ENCODE data around the gene TTC17.
"Not testable (repeated sequence)": the region's sequence is repeated elsewhere in the genome, so short reads cannot be mapped to it uniquely, and the experiment has no call there.

The TTC17 gene

GRCh38 chr11:43477491-43477890 lies 118.8 kb downstream of the TTC17 start:
- not testable (repeated sequence) for FAIRE-seq

GRCh38 chr11:43486141-43486540 lies 127.4 kb downstream of the TTC17 start:
- no peak for FAIRE-seq

DNA sequence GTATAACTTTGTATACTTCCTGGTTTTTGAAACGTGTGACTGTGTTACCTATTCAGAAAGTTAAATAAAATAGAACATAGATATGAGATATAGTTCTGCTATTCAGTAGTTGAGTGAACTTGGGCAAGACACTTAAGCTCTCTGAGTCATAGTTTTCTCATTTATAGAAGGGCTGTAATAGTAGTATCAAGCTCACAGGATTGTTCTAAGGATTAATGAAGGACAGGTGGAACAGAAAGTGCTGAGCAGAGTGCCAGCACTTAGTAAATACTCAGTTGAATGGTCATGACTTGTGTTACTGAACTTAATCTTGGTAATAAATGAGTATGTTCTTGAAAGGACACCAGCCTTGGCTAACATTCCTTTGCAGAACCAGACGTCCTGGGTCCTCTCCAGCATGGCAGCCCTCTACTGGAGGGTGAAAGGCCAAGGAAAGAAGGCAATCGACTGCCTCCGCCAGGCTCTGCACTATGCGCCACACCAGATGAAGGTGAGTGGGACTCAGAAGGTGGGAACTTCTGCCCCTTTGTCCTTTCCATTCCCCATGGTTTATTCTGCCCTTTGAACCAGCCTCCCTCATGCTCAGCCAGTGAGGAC lies 131.2 kb downstream of the TTC17 start:
- no peak for FAIRE-seq

- FAIRE-seq: no peak
These were observed 134.0 kb downstream of the TTC17 start for GRCh38 chr11:43492701-43493100.

- no peak for FAIRE-seq
These were observed 134.7 kb downstream of the TTC17 start for GRCh38 chr11:43493431-43493830.

GRCh38 chr11:43497144-43497543 lies 138.4 kb downstream of the TTC17 start:
- no peak for FAIRE-seq

DNA sequence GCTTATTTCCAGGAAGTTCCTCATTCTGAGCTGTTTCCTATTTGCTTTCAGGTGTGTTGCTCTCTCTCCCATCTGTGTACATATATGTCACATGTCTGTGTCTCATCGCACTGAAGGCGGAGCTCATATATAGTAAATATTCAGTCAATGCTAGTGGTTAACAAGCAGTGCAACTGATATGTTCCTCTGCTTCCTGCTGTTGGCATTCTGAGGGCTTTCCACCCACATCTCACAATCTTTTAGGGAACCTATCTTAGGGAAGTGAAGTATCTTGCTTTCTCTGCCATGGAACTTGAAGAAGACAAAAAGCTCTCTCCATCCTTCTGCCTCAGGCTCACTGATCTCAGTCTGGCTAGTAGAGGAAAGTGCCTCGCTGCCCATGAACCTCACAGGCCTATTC lies 139.8 kb downstream of the TTC17 start:
- no peak for FAIRE-seq

DNA sequence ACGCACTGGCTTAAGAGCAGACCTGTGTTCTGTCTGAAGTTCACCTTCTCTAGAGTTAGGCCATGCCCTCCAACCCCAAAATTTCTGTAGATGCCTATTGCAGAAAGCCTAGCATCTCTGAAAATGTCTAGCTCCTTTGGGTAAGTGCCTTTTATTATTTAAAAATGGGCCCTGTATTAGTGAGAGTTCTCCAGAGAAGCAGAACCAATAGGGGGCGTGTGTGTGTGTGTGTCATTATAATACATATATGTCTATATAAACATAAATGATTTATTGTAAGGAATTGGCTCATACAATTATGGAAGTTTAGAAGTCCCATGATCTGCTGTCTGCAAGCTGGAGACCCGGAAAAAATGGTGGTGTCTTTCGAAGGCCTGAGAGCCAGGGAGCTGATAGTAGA lies 144.7 kb downstream of the TTC17 start:
- no peak for FAIRE-seq

GRCh38 chr11:43504316-43504950 lies 145.7 kb downstream of the TTC17 start:
- no peak for FAIRE-seq

- FAIRE-seq: no peak
These were observed 146.5 kb downstream of the TTC17 start for GRCh38 chr11:43505171-43505570.

DNA sequence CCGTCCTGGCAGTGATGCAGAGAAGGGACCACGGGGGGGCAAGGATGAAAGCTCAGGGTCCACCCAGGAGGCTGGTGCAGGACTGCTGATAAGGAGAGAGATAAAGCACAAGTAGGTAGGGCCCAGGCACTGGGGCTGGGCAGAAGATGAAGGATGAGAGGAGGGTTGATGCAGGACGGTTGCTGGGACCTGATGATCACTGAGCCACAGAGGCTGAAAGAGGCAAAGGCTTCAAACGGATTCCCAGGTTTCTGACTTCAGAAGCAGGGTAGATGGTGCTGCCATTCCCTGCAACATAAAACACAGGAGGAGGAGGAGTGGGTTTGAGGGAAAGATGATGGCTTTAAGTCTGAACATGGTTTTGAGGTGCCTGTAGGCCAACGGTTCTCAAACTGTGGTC lies 148.5 kb downstream of the TTC17 start:
- no peak for FAIRE-seq

DNA sequence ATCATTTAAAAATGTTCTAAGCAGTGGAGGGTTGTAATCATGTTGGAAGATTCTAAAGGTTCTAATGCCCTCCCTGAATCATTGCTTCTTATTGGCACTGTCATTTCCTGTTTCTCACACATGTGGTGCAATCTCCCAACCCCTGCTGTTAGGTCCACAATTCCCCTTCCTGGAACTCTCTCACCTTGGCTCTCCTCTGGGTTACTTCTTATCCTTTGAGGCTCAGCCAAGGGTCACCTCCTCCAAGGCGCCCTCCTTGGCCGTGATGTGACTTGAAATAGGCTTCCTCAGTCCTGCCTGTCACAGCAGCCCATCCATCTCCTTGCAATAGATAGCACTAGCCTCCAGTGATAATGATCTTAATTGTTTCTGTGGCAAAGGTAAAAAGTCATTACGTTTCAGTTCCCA lies 149.8 kb downstream of the TTC17 start:
- FAIRE-seq: no peak

GRCh38 chr11:43511959-43512358 lies 153.2 kb downstream of the TTC17 start:
- no peak for FAIRE-seq

DNA sequence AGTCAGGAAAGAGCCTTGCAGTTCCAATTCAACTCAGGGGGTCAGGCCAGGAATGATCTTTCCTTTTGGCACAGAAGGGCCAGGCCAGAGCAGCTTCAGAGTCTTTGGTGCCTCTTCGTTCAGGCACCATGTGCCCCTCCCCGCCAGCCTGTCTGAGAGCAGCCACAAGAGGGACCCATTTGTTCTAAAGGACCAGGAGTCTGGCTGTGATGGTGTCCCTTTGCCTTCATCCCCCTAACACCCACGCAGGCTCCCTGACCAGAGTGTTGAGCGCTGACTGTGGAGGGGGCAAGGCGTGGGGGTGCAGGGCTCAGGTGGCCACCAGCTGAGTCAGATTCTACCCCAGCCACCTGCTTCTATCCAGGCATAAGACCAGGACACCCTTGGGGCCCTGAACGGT lies 156.4 kb downstream of the TTC17 start:
- FAIRE-seq: no peak

- FAIRE-seq: no peak
These were observed 157.7 kb downstream of the TTC17 start for GRCh38 chr11:43516316-43516850.

GRCh38 chr11:43517518-43517917 lies 158.8 kb downstream of the TTC17 start:
- no peak for FAIRE-seq

DNA sequence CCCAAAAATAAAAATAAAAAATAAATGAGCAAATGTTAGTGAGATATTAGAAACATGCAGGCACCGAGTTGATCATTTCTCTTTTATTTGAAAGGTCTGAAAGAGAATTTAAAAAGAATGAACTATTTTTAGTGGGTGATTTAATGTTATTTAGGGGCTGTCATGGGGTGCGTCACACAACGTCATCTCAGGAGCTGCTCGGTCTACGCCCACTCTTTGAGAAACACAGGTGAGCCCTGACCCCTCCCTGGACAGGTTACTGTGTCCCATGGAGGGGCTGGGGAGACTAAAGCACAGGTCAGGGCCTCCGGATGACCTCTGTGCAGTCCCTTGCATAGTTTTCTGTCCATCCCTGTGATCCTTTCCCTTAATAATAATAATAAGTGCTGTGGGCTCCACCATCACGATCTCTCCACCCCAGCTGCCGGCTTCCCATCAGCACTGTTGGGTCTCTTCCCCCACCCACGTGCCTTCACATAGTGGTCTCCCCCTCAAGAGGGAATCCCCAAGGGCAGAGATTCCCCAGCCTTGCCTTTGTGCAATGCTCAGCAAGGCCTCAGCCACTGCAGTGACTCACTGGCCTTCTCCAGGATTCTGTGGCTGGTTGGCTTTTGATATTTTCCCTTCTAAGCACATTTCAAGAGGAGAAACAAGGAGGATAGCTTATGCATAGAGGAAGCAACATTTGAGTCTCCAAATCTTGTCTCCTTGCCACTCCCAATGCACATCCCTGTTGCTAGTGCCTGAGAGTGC lies 159.9 kb downstream of the TTC17 start:
- FAIRE-seq: no peak

- FAIRE-seq: no peak
These were observed 162.8 kb downstream of the TTC17 start for GRCh38 chr11:43521471-43521870.

- FAIRE-seq: peak; percentile 48
These were observed 164.9 kb downstream of the TTC17 start for GRCh38 chr11:43523632-43524031.

DNA sequence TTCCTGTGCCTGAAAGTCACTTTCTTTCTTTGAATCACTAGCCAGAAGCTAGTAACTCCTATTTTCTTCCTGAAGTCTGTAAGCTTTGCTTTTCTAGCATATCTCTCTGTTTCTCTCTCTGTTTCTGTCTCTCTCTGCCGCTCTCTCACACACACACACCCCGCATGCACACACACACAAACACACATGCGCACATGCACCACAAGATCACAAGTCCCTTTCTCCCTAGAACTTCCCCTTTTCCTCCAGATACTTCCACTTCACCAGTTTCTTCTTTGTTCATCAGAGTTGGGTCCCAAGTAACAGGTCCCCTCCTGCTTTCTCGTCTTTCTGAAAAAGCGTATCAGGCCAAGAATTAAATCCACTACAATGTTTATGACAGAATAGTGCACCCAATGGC lies 173.3 kb downstream of the TTC17 start:
- no peak for FAIRE-seq

DNA sequence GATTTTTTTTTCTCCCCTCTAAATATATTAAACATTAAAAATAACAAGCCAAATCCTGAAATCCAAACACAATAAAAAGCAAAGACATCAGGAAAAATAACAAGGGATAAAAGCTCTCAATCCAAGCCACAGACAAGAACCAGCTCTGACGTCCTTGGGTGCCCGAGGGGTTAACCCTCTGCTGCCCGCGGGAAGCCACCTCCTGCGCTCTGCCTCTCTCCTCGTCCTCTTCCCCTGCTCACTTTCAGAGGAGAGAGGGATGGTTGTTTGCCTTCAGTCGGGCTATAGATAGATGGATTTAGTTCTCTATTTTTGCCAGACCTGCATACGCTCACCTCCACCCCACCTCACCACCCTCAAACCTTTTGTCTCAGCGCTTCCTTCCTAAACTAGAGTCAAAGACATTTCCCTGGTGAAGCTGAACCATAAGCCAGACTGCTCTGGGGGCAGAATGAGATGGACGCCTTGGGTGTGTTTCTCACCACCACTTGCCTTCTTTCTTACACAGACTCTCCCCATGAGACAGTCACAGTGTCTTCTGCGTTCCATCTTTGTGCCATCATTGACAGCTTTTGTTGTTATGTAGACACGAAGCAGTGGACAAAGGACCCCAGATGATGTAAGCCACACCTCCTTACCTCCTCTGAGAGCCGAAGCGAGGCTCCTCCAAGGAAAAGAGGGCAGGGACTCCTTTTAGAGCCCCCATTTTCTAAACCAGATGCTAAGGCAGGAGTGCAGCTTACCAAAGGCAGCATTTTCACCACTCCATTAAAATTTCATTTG lies 179.3 kb downstream of the TTC17 start:
- FAIRE-seq: no peak

GRCh38 chr11:43541993-43542392 lies 183.3 kb downstream of the TTC17 start:
- no peak for FAIRE-seq

Measured in A204.1 (cell line).